OCI-LY7 (cell line): ENCODE measurements around the gene RPL41. TPM values are rescaled to one million over a fixed set of nuclear protein-coding genes. Genes with fewer than 3 reads are reported as not detected.

Experiments used
- BruUV-seq: library from RNA; stranded (reverse); fragments of 400-500 nt; replicated peaks from 2 replicates; lab custom pipeline; 2021; lab: Mats Ljungman, UMichigan
- CTCF ChIA-PET: fragments of 300-600 bp; sonication (Branson Sonifier 250); formaldehyde crosslinking; loops from one replicate; lab custom pipeline; 2022; ENCODE audit warnings: antibody characterized with exemption; ENCODE audit not compliant: unreplicated experiment; lab: Charles Lee
- POLR2A ChIA-PET: fragments of 300-600 bp; sonication (Branson Sonifier 250); formaldehyde crosslinking; loops from one replicate; lab custom pipeline; 2022; ENCODE audit warnings: antibody characterized with exemption; lab: Charles Lee
- DNase-seq: peaks from one replicate; pipeline ENCODE4 v3.0.0-alpha.2; 2015; ENCODE audit warnings: low spot score
- H2AFZ ChIP-seq: fragments of 200-600 bp; sonication (generic), shearing (Covaris generic); 2 replicates; pipeline ENCODE4 v1.6.1; 2014; ENCODE audit warnings: mild to moderate bottlenecking, antibody characterized with exemption, low read length, moderate library complexity
- H3K27ac ChIP-seq: fragments of 200-600 bp; sonication (generic); 2 replicates; pipeline ENCODE4 v1.5.1; 2014; ENCODE audit warnings: mixed run types, low read depth, mild to moderate bottlenecking, moderate library complexity, low read length, inconsistent platforms; ENCODE audit not compliant: poor library complexity, severe bottlenecking
- H3K36me3 ChIP-seq: fragments of 200-600 bp; sonication (generic); 2 replicates; pipeline ENCODE4 v1.6.1; 2014; ENCODE audit warnings: mild to moderate bottlenecking, antibody characterized with exemption, low read length, moderate library complexity, mixed read lengths; ENCODE audit not compliant: insufficient read depth
- H3K4me1 ChIP-seq: fragments of 200-600 bp; sonication (generic); 2 replicates; pipeline ENCODE4 v1.5.1; 2014; ENCODE audit warnings: mild to moderate bottlenecking, low read length; ENCODE audit not compliant: insufficient read depth, poor library complexity, severe bottlenecking
- H3K4me2 ChIP-seq: fragments of 200-600 bp; sonication (generic); 2 replicates; pipeline ENCODE4 v1.6.1; 2014; ENCODE audit warnings: mild to moderate bottlenecking, low read length
- H3K4me3 ChIP-seq: fragments of 200-600 bp; sonication (generic); 2 replicates; pipeline ENCODE4 v1.5.1; 2014; ENCODE audit warnings: mild to moderate bottlenecking, low read depth, low read length; ENCODE audit not compliant: poor library complexity, severe bottlenecking
- H3K79me2 ChIP-seq: fragments of 200-600 bp; sonication (generic); 2 replicates; pipeline ENCODE4 v1.6.1; 2016; ENCODE audit warnings: low read depth, mild to moderate bottlenecking, low read length, moderate library complexity, mixed read lengths; ENCODE audit not compliant: insufficient read depth
- H3K9me2 ChIP-seq: fragments of 200-600 bp; sonication (generic); 2 replicates; pipeline ENCODE4 v1.6.1; 2016; ENCODE audit warnings: mild to moderate bottlenecking, low read length, mixed read lengths; ENCODE audit not compliant: insufficient read depth
- H3K9me3 ChIP-seq: fragments of 200-600 bp; sonication (generic); 2 replicates; pipeline ENCODE4 v1.6.1; 2014; ENCODE audit warnings: mild to moderate bottlenecking, mixed run types, low read length, mixed read lengths
- H4K20me1 ChIP-seq: fragments of 200-600 bp; sonication (generic); 2 replicates; pipeline ENCODE4 v1.6.1; 2014; ENCODE audit warnings: mild to moderate bottlenecking, antibody characterized with exemption, low read length, moderate library complexity, mixed read lengths; ENCODE audit not compliant: insufficient read depth
- CTCF ChIP-seq: fragments of 200-600 bp; sonication (generic); conservative IDR thresholded peaks from 2 replicates; pipeline ENCODE4 v1.5.1; 2014; ENCODE audit warnings: mild to moderate bottlenecking, antibody characterized with exemption, low read length, moderate library complexity, mixed read lengths
- EZH2phosphoT487 ChIP-seq: fragments of 200-600 bp; sonication (generic); IDR thresholded peaks from 2 replicates; pipeline ENCODE4 v1.6.1; 2018; ENCODE audit warnings: low read depth, borderline replicate concordance, mild to moderate bottlenecking, mixed run types, antibody characterized with exemption, low read length, moderate library complexity, mixed read lengths
- intact Hi-C: fragments of 100-400 bp; cut with micrococcal nuclease; formaldehyde crosslinking; loops from one replicate; pipeline ENCODE4 v1.10.0; 2022; ENCODE audit not compliant: unreplicated experiment
- total RNA-seq, 2 experiments: library from RNA; depleted of rRNA in 1 of 2; stranded (reverse); fragments of >200 nt in 1 of 2; shearing (Covaris generic) in 1 of 2; gene quantifications; 2 replicates each; pipeline ENCODE4 v1.2.3, GENCODE V29; 2014 to 2022

Gene RPL41
- total RNA-seq, 2 experiments from 2014 or later = 4,534 to 4,745 TPM

GRCh38 chr12:56146492-56147460 is 30.3 kb downstream of the RPL41 start:
- Histone ChIP-seq H3K27ac (no peak overlapping the region), H3K4me1 (peaks cover 7% of the 10 kb centered on the region), H3K9me3 (no peaks in the 10 kb centered on the region), H2AFZ (no peak overlapping the region), H3K36me3 (peaks cover 42% of the 10 kb centered on the region), H4K20me1 (no peaks in the 10 kb centered on the region), H3K79me2 (no peaks in the 10 kb centered on the region), H3K4me3 (no peak overlapping the region), H3K9me2 (no peaks in the 10 kb centered on the region), H3K4me2 (no peak overlapping the region)
- no TSS peak for BruUV-seq
- DNase-seq = no peak
- intact Hi-C loops = no loop called here
- CTCF ChIA-PET = no interaction called here
- POLR2A ChIA-PET = no interaction called here
- TF ChIP-seq CTCF (no peak), EZH2phosphoT487 (no peak)

- Histone ChIP-seq H3K4me2 (0 out of 2 replicates have a peak overlapping the region, but pooled peaks have one; percentile 95), H3K9me2 (no peaks in the 10 kb centered on the region), H3K9me3 (no peaks in the 10 kb centered on the region), H3K27ac (no peak overlapping the region), H4K20me1 (no peaks in the 10 kb centered on the region), H3K79me2 (peaks cover 7% of the 10 kb centered on the region; the same call in 1 of the 2 replicates), H3K4me1 (peaks cover 26% of the 10 kb centered on the region), H2AFZ (no peak overlapping the region), H3K36me3 (peaks cover 8% of the 10 kb centered on the region), H3K4me3 (no peak overlapping the region)
- no peak for DNase-seq
- POLR2A ChIA-PET = interaction anchor here (1.0 to 1.9 kb wide), 3 partner anchors 12 to 38 kb away, joined by 3 to 8 read pairs (median 6); no protein-coding TSS in a partner anchor
- BruUV-seq = TSS peak; percentile 8
- intact Hi-C loops = no loop called here
- no peak for TF ChIP-seq EZH2phosphoT487
- no peak for TF ChIP-seq CTCF
- CTCF ChIA-PET = no interaction called here
These were observed 34.1 kb downstream of the RPL41 start for GRCh38 chr12:56150563-56150962.
